Stimulated activated CD4-positive, alpha-beta T cell treated with anti-CD3 and anti-CD28 coated beads, TNF-alpha, amount 100 ng/mL, for 24 hours (primary cell): ENCODE measurements around the gene PROM1.

ENCODE experiments used
- DNase-seq, 3 experiments: peaks; one replicate each; pipeline ENCODE4 v3.0.0-alpha.2; 2020; ENCODE audit warnings: low read depth in 3 of 3

Gene PROM1

DNA sequence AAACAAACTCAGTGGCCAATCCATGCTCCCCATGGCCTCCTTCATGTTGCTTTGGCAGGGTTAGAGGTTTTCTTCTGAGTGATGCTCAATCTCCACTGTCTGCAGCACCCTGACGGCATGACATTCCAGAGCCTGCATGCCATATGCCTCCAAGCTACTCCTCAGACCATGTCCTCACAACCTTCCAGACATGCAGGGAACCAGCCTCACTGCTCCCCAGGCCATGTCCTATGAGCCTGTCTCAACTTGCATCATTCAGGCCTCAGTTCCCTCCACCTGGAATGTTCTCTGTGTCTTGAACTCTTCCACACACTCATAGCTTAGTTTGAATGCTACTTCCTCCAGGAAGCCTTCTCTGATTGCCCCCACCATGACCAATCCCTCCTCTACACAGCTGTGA, 18.8 kb downstream of the PROM1 start:
- no peak for DNase-seq

- no peak for DNase-seq
These were observed 21.2 kb downstream of the PROM1 start for GRCh38 chr4:16062601-16063000.

DNA sequence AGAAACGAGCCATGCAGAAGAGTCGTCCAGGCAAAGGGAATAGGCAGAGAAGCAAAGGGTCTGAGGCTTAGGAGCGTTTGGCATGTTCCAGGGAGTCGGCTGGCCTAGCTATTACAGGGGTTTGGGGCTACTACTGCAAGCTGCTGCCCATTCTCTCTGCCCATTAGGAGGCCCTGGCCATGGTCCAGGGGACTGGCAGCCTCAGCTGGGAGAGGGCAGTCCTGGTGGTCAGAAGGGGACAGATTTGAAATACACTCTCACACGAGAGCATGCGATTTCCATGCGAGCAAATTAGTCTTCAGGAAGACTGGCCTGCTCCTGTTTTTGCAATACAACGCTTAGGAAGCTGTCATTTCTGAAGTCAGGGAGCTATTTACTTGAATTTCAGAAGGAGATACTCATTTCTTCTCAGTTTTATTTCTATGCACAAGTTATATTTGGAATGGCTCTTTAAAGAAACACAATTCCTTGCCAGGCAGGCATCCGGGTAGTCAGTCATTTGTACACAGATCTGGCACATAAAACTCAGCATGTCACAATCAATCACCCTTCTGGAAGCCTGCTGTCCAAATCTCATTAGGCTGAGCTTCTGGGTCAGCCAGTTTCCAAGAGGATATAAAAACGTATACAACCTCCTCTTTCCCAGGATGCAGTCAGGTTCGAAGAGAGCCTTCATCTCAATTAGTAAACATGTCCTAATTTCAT, 27.0 kb downstream of the PROM1 start:
- no peak for DNase-seq

DNA sequence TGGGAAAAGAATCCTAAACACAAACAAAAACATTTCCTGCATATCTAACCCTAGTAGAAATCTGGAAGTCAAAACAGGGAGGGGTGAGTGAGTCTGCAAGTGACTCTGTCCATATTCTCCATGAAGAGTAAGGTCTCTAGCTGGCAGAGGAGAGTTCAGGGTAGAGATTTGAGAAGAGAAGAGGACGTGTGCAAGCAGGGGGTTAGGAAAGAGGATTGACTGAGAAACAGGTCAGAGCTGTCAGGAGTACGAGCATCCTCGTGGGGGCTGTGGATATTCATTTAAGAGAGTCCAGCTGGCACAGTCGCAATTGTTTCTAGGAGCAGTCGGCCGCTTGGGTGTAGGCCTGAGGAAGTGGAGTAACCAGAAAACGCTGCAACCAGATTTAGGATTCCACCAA, 27.9 kb downstream of the PROM1 start:
- DNase-seq, result no peak

DNA sequence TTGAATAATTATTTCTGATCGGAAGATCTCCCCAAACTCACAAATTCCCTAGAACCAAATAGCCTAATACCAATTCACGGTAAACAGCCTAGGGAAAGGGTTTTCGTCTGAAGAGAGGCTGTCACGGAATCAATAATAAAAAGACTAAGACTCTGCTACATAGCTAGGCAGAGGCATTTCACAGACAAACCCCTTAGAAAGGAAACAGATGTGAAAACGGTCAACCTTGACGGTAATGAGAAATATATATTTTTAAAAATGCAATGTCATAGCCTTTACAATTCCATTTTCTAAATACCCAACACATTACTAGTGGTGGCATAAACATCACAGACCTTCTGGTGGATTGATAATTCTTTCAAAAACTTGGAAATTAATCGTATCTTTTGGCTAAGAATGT, 28.4 kb downstream of the PROM1 start:
- no peak for DNase-seq

DNA sequence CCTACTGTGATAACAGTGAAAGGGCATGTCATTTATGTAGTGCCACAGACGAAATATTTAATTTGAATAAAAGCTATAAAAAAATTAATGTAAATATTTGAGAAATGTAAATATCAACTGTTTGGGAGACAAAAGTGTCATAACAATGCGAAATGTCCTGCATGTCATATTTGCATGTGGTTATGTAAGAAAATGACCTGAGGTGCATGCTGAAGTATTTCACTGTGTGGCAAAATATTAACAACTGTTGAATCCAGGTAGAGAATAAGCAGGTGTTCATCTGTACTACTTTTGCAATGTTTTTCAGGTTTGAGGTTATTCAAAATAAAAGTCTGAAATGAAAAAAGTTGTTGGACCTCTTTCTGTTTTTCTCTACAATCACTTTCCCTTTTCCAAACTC, 30.9 kb downstream of the PROM1 start:
- no peak for DNase-seq

GRCh38 chr4:16051980-16052379, 31.8 kb downstream of the PROM1 start:
- no peak for DNase-seq

GRCh38 chr4:16051132-16051531, 32.7 kb downstream of the PROM1 start:
- no peak for DNase-seq

DNA sequence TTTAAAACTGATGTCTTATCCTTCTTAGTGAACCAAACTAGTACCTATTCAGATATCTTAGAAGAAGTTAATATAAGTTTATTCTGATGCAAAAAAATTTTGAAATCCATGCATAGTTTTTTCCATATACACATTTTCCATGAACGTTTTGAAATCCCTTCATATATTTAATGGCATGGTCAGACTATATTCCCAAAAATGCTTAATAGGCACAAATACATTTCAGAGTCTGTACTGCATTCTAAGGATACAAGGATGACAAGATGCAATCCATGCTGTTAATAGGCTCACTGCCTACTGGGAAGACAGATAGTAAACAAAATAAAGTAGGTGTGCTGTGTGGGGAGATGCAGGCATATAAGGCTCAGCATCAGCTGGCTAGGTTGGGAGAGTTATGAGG, 33.2 kb downstream of the PROM1 start:
- no peak for DNase-seq

GRCh38 chr4:16048619-16049419, 35.0 kb downstream of the PROM1 start:
- DNase-seq, result no peak

DNA sequence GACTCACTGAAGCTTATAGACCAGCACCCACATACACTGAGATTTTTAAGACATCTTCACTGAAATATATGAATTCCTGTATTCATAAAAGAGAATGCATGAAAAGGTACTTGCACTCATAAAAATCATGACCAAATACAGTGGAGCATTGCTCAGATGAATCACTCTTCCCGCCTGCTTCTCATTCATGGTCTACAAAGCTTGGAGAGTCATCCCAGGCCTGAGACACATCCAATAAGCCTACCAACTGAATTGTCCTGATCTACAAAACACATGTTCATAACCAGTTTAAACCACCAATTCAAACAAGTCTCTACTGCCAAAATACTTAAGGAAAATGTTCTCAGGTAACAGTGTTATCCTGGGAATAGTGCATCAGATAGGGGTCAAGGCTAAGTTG, 38.1 kb downstream of the PROM1 start:
- DNase-seq, result no peak

- no peak for DNase-seq
These were observed 40.0 kb downstream of the PROM1 start for GRCh38 chr4:16043642-16044498.

DNA sequence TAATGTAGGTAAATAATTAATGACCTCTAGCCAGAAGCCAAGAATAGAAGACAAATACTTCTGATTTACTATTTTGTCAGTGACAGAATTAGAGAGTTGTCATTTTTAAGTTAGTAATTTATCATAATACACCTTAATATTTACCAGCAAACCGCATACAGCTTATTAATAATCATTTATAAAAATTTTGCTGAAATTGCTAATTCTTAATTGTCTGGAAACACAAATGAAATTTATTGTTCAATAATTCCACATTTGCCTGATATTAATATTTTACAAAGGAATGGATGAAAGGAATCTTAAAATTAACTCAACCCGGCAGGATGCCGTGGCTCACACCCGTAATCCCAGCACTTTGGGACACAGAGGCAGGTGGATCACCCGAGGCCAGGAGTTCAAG, 44.7 kb downstream of the PROM1 start:
- no peak for DNase-seq

GRCh38 chr4:16037901-16038300, 45.9 kb downstream of the PROM1 start:
- no peak for DNase-seq

GRCh38 chr4:16035843-16036242, 48.0 kb downstream of the PROM1 start:
- DNase-seq, result no peak

DNA sequence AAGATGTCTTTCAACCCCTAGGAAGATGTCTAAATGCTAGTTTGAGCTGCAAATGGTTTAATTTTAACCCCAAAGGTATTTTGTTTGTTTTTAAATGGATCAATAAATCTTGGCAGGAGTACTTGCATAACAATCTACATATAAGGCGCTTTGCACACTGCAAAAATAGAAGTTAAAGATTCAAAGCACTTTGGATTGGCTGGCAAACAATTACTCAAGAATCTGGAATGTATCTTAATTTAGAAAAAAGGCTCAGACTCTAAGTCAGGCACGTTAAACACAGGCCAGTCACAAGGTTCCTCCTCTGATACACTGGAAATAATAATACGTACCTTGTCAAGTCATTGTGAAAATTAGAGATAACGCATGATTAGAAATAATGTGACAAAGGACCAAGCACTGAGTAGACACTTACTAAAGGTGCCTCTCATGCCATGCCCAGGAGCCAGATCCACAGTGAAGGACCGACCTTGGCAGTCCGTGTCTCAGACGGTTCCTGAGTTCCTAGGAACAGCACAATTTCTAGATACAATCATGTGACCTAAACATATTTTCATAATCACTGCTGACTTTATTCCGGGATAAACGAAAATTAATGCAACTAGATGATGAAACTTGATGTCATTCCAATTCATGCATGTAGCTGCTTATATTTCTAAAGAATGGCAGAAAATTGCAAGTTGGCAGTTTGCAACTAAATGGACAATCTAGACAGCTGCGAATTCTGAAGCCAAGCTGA, 49.6 kb downstream of the PROM1 start:
- no peak for DNase-seq

GRCh38 chr4:16032396-16032770, 51.4 kb downstream of the PROM1 start:
- DNase-seq, result no peak

DNA sequence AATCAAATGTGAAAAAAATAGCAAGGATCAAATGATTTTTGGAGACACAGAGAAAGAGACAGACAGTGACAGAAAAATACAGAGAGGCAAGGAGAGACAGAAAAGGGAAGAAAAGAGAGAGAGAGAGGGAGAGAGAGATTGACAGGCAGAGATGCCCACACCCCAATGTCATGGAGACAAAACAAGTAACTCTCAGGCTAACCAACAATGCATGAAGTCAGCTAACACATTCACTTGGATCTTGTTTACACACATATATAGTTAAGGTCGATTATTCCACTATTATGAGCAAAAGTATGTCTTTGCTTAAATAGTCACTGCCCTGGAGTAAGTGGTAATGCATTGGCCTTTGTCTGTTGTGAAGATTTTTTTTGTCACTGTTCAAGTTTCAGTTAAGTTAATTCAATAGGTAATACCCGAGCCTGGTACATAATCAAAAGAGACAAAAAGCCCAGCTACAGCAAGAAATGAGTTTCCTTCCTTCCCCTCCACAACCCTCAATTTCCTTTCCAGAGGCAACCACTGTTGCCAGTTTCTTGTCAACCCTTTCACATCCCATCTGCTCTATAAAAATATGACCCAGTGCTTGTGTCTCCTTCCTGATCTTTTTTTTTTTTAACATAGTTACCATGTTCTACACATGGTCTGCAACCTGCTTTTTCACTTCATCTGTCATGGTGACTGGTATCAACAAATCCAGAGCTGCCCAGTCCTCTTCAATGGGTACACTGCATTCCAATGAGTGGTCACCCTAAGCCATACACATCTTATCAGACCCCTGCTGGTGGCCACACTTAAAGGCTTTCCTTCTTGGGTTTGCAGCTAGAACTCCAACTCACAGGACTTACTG, 52.1 kb downstream of the PROM1 start:
- DNase-seq, result no peak

DNA sequence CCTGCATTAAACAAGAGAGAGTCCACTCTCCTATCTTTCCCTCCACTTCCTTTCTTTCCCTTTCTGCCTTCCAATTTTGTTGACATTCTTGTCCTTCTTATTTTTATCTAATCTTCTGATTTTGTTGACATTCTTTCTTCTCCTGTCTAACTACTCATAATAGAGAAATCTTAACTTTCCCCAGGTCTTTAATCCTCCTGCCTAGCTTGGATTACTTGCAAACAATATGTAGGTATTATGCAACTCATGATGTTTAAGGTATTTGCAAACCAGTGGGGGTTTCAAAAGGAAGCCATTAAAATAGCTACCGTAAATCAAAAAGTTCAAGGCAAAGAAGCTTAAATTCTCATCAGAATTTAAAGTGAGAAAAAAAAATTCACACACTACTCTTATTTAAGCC, 53.9 kb downstream of the PROM1 start:
- DNase-seq, result no peak

GRCh38 chr4:16029262-16029661, 54.6 kb downstream of the PROM1 start:
- no peak for DNase-seq

- DNase-seq, result no peak
These were observed 56.2 kb downstream of the PROM1 start for GRCh38 chr4:16027626-16028025.
